GM18511 (cell line): ENCODE measurements around the gene CCDC18.
"Not testable (repeated sequence)": the region's sequence is repeated elsewhere in the genome, so short reads cannot be mapped to it uniquely, and the experiment has no call there.

Experiments
- ATAC-seq: cut with Tn5 transposase; IDR thresholded peaks from one replicate; pipeline ENCODE4 v1.9.1; 2021; ENCODE audit warnings: mild to moderate bottlenecking, moderate library complexity; ENCODE audit not compliant: unreplicated experiment

The CCDC18 gene

GRCh38 chr1:93223023-93223675 is 42.6 kb downstream of the CCDC18 start:
- no peak for ATAC-seq

- ATAC-seq: no peak
Observed at GRCh38 chr1:93235261-93235660, 54.7 kb downstream of the CCDC18 start.

- ATAC-seq: no peak
Observed at GRCh38 chr1:93237021-93237420, 56.5 kb downstream of the CCDC18 start.

- no peak for ATAC-seq
Observed at GRCh38 chr1:93238425-93238824, 57.9 kb downstream of the CCDC18 start.

GRCh38 chr1:93239863-93240262 is 59.3 kb downstream of the CCDC18 start:
- no peak for ATAC-seq

- not testable (repeated sequence) for ATAC-seq
Observed at GRCh38 chr1:93243233-93243632, 62.7 kb downstream of the CCDC18 start.

- no peak for ATAC-seq
Observed at GRCh38 chr1:93244298-93245069, 64.0 kb downstream of the CCDC18 start.

GRCh38 chr1:93251966-93252365 is 71.4 kb downstream of the CCDC18 start:
- no peak for ATAC-seq

- ATAC-seq: no peak
Observed at GRCh38 chr1:93252598-93252997, 72.1 kb downstream of the CCDC18 start.

GRCh38 chr1:93253516-93253915 is 73.0 kb downstream of the CCDC18 start:
- no peak for ATAC-seq

- ATAC-seq: no peak
Observed at GRCh38 chr1:93255222-93256079, 74.9 kb downstream of the CCDC18 start.

GRCh38 chr1:93256433-93256832 is 75.9 kb downstream of the CCDC18 start:
- no peak for ATAC-seq

GRCh38 chr1:93257889-93258288 is 77.4 kb downstream of the CCDC18 start:
- ATAC-seq: no peak

- not testable (repeated sequence) for ATAC-seq
Observed at GRCh38 chr1:93260726-93261125, 80.2 kb downstream of the CCDC18 start.

GRCh38 chr1:93262645-93263044 is 82.1 kb downstream of the CCDC18 start:
- no peak for ATAC-seq

GRCh38 chr1:93268888-93269287 is 88.4 kb downstream of the CCDC18 start:
- not testable (repeated sequence) for ATAC-seq

- not testable (repeated sequence) for ATAC-seq
Observed at GRCh38 chr1:93275262-93275633, 94.7 kb downstream of the CCDC18 start.

GRCh38 chr1:93275634-93276295 is 95.2 kb downstream of the CCDC18 start:
- no peak for ATAC-seq

- ATAC-seq: not testable (repeated sequence)
Observed at GRCh38 chr1:93277530-93277929, 97.0 kb downstream of the CCDC18 start.

GRCh38 chr1:93283496-93283895 is 103.0 kb downstream of the CCDC18 start:
- no peak for ATAC-seq

GRCh38 chr1:93288558-93288957 is 108.0 kb downstream of the CCDC18 start:
- ATAC-seq: no peak
